Ishikawa (cell line): Measurements from ENCODE around the gene VAV3.

Source experiments
- CEBPB ChIP-seq: IDR thresholded peaks from 2 replicates; pipeline ENCODE4 v1.6.1; 2012
- CREB1 ChIP-seq: IDR thresholded peaks from 2 replicates; pipeline ENCODE4 v1.6.1; 2012; ENCODE audit warnings: low read depth
- EGR1 ChIP-seq: IDR thresholded peaks from 2 replicates; pipeline ENCODE4 v1.6.1; 2012
- EP300 ChIP-seq: IDR thresholded peaks from 2 replicates; pipeline ENCODE4 v1.6.1; 2012; ENCODE audit warnings: borderline replicate concordance
- FOXM1 ChIP-seq: IDR thresholded peaks from 2 replicates; pipeline ENCODE4 v1.6.1; 2012; ENCODE audit warnings: low read depth, borderline replicate concordance
- MAX ChIP-seq: IDR thresholded peaks from 2 replicates; pipeline ENCODE4 v1.6.1; 2012
- NFIC ChIP-seq: IDR thresholded peaks from 2 replicates; pipeline ENCODE4 v1.6.1; 2012
- RAD21 ChIP-seq: IDR thresholded peaks from 2 replicates; pipeline ENCODE4 v1.6.1; 2012; ENCODE audit warnings: low read depth
- REST ChIP-seq: IDR thresholded peaks from 2 replicates; pipeline ENCODE4 v1.6.1; 2012; ENCODE audit warnings: low read depth, mild to moderate bottlenecking
- TAF1 ChIP-seq: IDR thresholded peaks from 2 replicates; pipeline ENCODE4 v1.6.1; 2012; ENCODE audit warnings: low read depth, mild to moderate bottlenecking
- TCF12 ChIP-seq: IDR thresholded peaks from 2 replicates; pipeline ENCODE4 v1.6.1; 2012; ENCODE audit warnings: low read depth
- TEAD4 ChIP-seq: IDR thresholded peaks from 2 replicates; pipeline ENCODE4 v1.6.1; 2012
- USF1 ChIP-seq: IDR thresholded peaks from 2 replicates; pipeline ENCODE4 v1.6.1; 2012
- YY1 ChIP-seq: IDR thresholded peaks from 2 replicates; pipeline ENCODE4 v1.6.1; 2012; ENCODE audit warnings: low read depth
- ZBTB7A ChIP-seq: IDR thresholded peaks from 2 replicates; pipeline ENCODE4 v1.6.1; 2012; ENCODE audit warnings: low read depth

Gene VAV3

GRCh38 chr1:107572674-107573211 is 392.2 kb downstream of the VAV3 start:
- TF ChIP-seq RAD21 (no peak), CEBPB (no peak), EP300 (no peak)

GRCh38 chr1:107570768-107571167 is 394.2 kb downstream of the VAV3 start:
- TF ChIP-seq TCF12 (no peak), REST (no peak), EGR1 (no peak), TAF1 (no peak), CEBPB (no peak), RAD21 (no peak), NFIC (no peak), CREB1 (no peak), TEAD4 (no peak), USF1 (no peak), EP300 (no peak), MAX (no peak), ZBTB7A (no peak), YY1 (no peak), FOXM1 (no peak)

GRCh38 chr1:107563441-107563840 is 401.5 kb downstream of the VAV3 start:
- TF ChIP-seq MAX (no peak), REST (no peak), CEBPB (no peak)

GRCh38 chr1:107559881-107560280 is 405.1 kb downstream of the VAV3 start:
- no peak for TF ChIP-seq USF1
- TF ChIP-seq REST, result no peak
- TF ChIP-seq TAF1, result no peak
- TF ChIP-seq CEBPB, result no peak
- TF ChIP-seq CREB1, result no peak
- TF ChIP-seq TEAD4, result no peak
- TF ChIP-seq RAD21, result no peak
- no peak for TF ChIP-seq MAX
- TF ChIP-seq EGR1, result no peak
- no peak for TF ChIP-seq TCF12
- TF ChIP-seq NFIC, result no peak

GRCh38 chr1:107557095-107557494 is 407.9 kb downstream of the VAV3 start:
- TF ChIP-seq CREB1, result no peak
- TF ChIP-seq FOXM1, result no peak
- TF ChIP-seq EGR1, result no peak
- no peak for TF ChIP-seq RAD21
- TF ChIP-seq EP300, result no peak
- no peak for TF ChIP-seq CEBPB
- no peak for TF ChIP-seq USF1
- no peak for TF ChIP-seq TEAD4
- TF ChIP-seq TCF12, result no peak
- no peak for TF ChIP-seq NFIC
- TF ChIP-seq YY1, result no peak
- no peak for TF ChIP-seq MAX
- no peak for TF ChIP-seq ZBTB7A
- no peak for TF ChIP-seq REST
